ENCODE results near the gene ST8SIA2.

ST8SIA2 gene, protein sequence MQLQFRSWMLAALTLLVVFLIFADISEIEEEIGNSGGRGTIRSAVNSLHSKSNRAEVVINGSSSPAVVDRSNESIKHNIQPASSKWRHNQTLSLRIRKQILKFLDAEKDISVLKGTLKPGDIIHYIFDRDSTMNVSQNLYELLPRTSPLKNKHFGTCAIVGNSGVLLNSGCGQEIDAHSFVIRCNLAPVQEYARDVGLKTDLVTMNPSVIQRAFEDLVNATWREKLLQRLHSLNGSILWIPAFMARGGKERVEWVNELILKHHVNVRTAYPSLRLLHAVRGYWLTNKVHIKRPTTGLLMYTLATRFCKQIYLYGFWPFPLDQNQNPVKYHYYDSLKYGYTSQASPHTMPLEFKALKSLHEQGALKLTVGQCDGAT

GRCh38 chr15:92393071-92393979, at the start of gene ST8SIA2:
Gene ST8SIA2 (plus strand): TSS chr15:92393881. CDS start chr15:92394065, 184 bp downstream.
- no peak for DNase-seq

GRCh38 chr15:92343924-92344643, 49.6 kb upstream of the ST8SIA2 start:
- DNase-seq: no peak

DNA sequence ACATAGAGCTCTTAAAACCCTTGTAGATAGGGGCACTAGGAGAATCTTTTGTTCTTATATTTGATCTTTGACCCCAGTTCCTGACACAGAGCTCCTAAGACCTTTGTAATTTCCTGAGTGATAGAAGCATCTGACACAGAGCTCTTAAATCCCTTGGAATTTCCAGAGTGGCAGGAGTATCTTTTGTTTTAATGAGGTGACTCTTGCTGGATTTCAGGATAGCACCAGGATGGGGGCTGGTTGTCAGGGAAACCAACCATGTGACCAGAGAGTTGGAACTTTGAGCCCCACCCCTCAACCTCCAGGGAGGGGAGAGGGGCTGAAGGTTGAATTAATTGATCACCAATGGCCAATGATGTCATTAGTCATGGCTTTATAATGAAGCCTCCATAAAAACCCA, 47.6 kb upstream of the ST8SIA2 start:
- DNase-seq: no peak

- no peak for DNase-seq
Observed at GRCh38 chr15:92355307-92355706, 38.4 kb upstream of the ST8SIA2 start.

DNA sequence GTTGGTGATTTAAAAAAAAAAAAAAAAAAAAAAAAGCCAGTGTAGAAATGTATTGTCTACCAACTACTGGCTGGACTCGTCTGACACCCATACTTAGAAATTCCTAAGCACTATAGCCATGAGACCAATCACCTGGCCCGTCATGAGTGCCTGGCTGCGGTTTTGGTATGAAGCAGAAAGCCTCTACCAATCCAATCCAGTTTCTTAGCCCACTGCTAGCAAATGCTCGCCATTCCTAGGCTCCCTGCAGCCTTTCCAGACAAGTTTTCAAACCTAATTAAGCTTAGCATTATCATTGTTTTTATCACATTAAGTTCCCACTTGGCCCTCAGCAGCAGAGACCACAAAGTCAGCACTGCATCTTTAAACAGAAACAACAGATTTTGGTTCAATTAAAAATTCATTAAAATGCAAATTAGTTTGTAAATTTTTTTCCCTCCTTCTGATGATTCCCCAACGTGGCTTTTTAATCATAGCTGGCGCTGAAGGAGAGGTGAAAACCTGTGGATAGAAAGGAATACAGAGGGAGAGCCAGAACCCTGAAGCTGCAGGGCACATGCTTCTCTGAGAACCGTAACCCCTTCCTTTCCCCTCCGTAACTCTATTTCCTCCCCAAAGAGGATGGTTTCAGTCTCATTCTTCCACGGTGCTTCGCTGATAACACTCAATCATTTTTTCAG, 32.2 kb upstream of the ST8SIA2 start:
- no peak for DNase-seq

DNA sequence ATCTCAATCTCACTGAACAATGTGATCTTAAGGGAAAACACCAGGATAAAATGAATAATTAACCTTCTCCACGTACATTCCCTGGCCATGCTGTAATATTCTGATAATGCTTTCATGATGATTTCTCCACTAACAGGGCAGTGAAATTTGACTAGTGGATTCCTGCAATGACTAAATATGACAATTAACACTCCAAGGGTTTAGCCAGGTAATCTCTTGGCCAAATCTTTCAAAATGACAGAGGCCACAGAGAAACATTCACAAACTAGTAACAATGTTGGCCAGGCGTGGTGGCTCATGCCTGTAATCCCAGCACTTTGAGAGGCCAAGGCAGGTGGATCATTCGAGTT, 31.7 kb upstream of the ST8SIA2 start:
- no peak for DNase-seq

- DNase-seq: no peak
Observed at GRCh38 chr15:92365084-92365483, 28.6 kb upstream of the ST8SIA2 start.

DNA sequence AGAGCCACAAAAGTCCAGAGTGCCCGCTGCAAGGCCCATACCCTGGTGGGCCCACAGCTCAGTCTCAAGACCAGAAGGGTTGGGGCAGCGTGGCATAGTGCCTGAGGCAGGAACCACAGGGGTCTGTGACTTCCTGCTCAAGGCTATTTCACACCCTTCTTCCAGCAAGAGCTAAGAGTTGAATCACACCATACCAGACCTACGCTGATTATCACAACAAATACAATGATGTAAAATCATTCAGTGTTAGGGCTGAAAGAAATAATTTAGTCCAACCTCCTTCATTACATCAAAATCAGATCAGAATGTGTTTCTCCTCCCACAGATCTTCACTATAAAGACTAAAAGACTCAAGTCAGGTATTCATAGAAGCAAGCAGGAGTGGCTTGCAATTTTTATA, 27.8 kb upstream of the ST8SIA2 start:
- no peak for DNase-seq

DNA sequence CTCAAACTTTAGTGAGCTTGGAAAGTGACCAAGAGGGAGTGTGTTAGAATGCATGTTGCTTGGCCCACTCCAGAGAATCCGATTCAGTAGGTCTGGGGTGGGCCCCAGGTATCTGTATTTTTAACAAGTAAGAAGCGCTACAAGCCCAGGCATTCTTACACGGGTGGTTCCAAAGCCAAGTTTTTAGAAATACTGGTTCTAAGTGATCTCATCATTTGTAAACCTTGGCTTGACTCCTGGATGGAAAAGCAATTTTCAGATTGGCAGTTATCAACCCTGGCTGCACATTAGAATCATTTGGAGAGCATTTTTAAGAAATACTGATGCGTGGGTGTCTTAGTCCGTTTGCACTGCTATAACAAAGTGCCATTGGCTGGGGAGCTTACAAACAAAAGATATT, 27.3 kb upstream of the ST8SIA2 start:
- DNase-seq: no peak

DNA sequence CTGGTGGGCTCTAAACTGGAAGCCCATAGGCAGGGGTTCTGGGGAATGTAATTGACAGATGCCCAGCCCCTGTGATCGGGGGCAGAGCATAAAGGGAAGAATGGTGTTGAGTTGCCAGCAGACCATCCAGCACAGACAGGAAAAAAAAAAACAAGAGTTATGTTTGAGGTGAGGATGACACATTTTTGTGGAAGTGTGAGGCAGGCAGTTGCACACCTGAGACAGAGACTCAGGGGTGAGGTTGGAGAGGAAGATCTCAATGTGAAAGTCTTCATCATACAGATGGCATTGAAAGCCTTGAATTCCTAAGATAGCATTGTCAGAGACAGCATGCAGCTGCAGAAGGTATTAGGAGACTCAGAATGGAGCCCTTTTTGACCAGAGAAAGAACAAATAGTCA, 18.6 kb upstream of the ST8SIA2 start:
- DNase-seq: no peak

GRCh38 chr15:92376109-92376508, 17.6 kb upstream of the ST8SIA2 start:
- no peak for DNase-seq

GRCh38 chr15:92377083-92377789, 16.4 kb upstream of the ST8SIA2 start:
- no peak for DNase-seq

GRCh38 chr15:92383519-92384324, 10.0 kb upstream of the ST8SIA2 start:
- no peak for DNase-seq

DNA sequence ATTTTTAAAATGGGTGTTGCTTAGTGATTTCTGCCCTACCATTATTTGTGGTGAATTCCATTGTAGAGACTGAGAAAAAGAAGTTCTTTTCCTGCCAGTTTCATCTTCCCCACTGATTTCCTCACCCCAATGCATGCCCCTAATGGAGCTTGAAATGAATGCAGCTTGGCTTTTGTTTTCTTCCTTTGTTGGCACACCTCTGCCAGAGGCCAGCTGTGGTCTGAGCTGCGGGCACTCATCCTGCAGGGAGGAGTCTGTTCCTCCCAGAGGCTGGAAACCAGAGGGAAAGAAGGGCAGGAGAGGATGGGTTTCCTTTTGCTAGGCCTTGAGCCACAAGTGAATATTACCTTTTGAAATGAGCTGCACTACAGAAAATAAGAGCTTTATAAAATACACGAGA, 9.3 kb upstream of the ST8SIA2 start:
- no peak for DNase-seq

DNA sequence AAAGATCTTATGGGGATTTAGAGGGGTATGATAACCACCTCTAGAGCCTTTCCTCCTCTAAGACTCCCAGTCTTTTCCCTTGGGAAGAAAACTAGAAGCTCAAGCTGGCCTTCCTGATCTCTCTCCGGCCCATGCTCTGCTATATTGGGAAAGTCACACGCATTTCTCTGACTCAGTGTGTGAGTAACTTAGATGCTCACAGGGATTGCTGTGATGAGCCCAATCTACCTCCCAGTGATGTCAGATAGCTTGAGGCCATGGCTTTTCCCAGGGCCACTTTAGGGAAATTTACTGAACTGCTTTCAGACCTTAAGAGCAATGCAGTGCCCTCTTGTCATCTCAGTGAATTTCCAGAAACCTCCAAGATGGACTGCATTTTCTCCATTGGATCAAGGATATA, 8.6 kb upstream of the ST8SIA2 start:
- DNase-seq: no peak

GRCh38 chr15:92391640-92392039, 2.0 kb upstream of the ST8SIA2 start:
- no peak for DNase-seq

DNA sequence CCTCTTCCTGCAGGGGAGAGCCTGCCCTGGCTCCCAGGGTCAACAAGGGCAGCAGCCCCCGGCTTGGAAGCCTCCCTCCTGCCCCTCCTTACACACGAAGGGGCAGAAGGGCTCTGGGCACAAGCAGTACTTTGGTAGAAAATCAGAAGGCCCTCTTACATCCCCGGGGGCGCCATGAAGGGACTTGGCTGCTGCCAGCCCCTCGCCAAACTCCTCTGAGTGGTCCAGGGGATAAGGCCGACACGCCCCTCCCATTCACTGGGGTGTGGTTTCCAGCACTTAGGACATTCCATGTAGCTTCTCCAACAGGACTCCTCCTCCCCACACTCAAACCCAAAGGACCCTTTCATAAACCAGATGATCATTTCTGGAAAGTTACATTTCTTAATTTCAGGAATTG, 1.2 kb upstream of the ST8SIA2 start:
- DNase-seq: no peak

GRCh38 chr15:92393980-92394308, 263 bp downstream of the ST8SIA2 start:
- no peak for DNase-seq

DNA sequence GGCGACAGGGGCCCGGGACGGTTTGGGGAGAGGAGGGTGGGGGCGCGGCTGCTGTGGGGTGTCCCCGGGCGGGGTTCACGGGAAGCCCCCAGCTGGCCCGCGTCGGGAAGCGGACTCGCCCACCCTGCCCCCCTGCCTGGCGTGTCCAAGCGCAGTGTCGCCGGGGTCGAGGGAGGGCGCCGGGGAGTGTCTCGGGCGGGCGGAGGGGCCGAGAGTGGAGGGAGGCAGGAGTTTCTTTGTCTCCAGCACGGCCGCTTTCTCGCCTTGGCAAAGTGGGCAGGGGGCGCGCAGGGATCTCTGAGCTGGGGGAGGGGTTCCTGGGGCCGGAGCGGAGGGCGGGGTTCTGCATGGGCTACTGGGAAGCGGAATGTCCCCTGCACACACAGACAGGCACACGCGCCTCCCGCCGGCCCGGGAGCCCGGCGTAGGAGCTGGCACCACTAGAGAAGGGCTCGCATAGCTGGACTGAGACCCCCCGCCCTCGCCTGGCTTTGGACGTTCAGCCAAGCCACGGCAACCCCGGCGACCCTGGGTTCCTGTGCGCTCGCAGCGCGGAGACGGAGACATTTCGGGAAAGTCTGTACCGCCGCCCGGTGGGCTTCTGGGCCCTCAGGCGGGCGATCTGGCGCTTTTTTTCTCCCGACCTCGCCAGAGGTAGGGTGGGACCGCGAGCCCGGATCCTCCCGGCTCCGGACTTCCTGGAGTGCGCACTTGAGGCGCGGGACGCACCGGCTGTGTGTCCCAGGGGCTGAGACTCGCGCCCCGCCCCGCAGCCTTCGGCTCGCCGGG, 822 bp downstream of the ST8SIA2 start:
- no peak for DNase-seq

DNA sequence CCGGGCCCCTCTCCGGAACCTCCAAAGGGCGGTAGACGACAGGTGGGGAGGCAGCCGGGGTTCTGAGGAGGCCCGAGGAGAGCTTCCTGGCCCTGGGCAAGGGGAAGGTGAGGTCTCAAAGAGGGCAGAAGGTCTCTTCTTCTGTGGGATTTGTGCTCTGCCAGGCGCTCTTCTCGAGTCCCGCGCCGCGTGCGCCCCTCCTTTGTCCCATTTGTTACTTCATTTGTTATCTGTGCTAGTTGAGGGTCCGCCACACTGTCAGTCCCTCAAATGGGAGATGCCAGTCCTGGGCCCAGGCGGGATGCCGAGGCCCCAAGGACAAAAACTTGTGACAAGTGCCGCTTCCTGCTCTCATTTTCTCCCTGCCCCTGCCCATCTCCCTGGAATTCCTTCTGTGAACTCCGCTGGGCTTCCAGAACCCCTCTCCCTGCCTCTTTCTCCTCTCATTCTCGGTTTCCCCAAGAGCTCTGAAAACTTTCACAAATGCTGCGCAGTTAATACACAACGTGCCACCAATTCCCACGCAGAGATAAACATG, 1.5 kb downstream of the ST8SIA2 start:
- no peak for DNase-seq
